GM21367 (cell line): ENCODE data around the gene TPRX1.

Source experiments
- ATAC-seq: cut with Tn5 transposase; IDR thresholded peaks from one replicate; pipeline ENCODE4 v1.9.1; 2021; ENCODE audit not compliant: unreplicated experiment

TPRX1 gene

GRCh38 chr19:47752440-47753211 is 51.7 kb downstream of the TPRX1 start:
- no peak for ATAC-seq
